Panc1 (cell line): Measurements from ENCODE around the gene MYO1A.

Experiments
- POLR2AphosphoS5 ChIP-seq: IDR thresholded peaks from 2 replicates; pipeline ENCODE4 v1.6.1; 2012; ENCODE audit warnings: mild to moderate bottlenecking, low read depth, low read length, moderate library complexity
- SIN3A ChIP-seq: IDR thresholded peaks from 2 replicates; pipeline ENCODE4 v1.6.1; 2012; ENCODE audit warnings: low read depth, mild to moderate bottlenecking, low read length, moderate library complexity, borderline replicate concordance; ENCODE audit not compliant: insufficient read depth
- TF ChIP-seq, protein P1 (sequence below): fragments of 450-650 bp; IDR thresholded peaks from 2 replicates; pipeline ENCODE4 v1.5.1; 2017; ENCODE audit warnings: mild to moderate bottlenecking
- TF ChIP-seq, protein P2 (sequence below), 2 experiments: IDR thresholded peaks; 2 replicates each; pipeline ENCODE4 v1.6.1; 2011 to 2012; ENCODE audit warnings: low read depth in 2 of 2, control low read depth in 1 of 2, low read length in 1 of 2, mild to moderate bottlenecking in 1 of 2, moderate library complexity in 1 of 2; ENCODE audit not compliant: insufficient read depth in 1 of 2

DNA sequence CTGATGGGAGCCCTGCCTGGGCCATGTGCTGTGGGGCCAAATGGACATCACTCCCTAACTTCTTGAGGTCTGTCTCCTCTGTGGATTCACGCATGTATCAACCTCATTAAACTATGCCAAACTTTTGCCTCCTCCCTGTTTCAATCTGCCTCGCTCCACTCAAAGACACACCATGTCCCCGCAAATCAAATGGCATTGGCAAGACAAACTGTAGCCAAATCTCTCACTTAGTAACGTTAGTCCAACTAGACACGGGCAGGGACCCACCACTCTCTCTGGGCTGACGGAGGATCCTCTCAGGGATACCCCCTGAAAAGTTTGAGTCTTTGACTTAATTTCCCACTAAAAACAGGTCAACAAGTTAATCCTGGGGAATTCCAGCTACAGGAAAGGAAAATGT is 51.6 kb downstream of the MYO1A start:
- TF ChIP-seq SIN3A (no peak), POLR2AphosphoS5 (no peak)
- TF ChIP-seq, protein P1, sequence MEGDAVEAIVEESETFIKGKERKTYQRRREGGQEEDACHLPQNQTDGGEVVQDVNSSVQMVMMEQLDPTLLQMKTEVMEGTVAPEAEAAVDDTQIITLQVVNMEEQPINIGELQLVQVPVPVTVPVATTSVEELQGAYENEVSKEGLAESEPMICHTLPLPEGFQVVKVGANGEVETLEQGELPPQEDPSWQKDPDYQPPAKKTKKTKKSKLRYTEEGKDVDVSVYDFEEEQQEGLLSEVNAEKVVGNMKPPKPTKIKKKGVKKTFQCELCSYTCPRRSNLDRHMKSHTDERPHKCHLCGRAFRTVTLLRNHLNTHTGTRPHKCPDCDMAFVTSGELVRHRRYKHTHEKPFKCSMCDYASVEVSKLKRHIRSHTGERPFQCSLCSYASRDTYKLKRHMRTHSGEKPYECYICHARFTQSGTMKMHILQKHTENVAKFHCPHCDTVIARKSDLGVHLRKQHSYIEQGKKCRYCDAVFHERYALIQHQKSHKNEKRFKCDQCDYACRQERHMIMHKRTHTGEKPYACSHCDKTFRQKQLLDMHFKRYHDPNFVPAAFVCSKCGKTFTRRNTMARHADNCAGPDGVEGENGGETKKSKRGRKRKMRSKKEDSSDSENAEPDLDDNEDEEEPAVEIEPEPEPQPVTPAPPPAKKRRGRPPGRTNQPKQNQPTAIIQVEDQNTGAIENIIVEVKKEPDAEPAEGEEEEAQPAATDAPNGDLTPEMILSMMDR = no peak
- TF ChIP-seq, protein P2, sequence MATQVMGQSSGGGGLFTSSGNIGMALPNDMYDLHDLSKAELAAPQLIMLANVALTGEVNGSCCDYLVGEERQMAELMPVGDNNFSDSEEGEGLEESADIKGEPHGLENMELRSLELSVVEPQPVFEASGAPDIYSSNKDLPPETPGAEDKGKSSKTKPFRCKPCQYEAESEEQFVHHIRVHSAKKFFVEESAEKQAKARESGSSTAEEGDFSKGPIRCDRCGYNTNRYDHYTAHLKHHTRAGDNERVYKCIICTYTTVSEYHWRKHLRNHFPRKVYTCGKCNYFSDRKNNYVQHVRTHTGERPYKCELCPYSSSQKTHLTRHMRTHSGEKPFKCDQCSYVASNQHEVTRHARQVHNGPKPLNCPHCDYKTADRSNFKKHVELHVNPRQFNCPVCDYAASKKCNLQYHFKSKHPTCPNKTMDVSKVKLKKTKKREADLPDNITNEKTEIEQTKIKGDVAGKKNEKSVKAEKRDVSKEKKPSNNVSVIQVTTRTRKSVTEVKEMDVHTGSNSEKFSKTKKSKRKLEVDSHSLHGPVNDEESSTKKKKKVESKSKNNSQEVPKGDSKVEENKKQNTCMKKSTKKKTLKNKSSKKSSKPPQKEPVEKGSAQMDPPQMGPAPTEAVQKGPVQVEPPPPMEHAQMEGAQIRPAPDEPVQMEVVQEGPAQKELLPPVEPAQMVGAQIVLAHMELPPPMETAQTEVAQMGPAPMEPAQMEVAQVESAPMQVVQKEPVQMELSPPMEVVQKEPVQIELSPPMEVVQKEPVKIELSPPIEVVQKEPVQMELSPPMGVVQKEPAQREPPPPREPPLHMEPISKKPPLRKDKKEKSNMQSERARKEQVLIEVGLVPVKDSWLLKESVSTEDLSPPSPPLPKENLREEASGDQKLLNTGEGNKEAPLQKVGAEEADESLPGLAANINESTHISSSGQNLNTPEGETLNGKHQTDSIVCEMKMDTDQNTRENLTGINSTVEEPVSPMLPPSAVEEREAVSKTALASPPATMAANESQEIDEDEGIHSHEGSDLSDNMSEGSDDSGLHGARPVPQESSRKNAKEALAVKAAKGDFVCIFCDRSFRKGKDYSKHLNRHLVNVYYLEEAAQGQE (IDR thresholded peaks at IDR 0.05; ENCODE audit: insufficient read depth in 1 of 2, low read depth in 2 of 2, low read length in 1 of 2) = no peak
